ENCODE data around the gene PTCSC3.

DNA sequence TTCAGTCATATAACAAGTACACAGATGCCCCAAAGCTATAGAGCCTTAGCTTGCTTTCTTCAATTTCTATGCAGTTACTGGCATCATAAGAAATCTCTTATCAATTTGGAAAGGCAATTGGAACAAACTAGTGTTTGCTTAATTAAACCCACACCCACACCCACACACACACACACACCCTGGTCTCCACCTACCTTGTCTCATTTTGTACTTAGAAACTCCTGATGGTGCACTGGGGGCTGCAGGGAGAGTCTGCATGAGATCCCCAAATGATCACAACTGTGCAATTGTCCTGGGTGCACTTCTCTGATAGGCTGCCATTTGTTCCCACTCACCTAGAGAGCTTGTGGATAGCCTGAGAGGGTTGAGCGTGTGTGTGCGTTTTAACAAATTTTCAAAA is 40.5 kb upstream of the PTCSC3 start:
- TF ChIP-seq, protein P1, sequence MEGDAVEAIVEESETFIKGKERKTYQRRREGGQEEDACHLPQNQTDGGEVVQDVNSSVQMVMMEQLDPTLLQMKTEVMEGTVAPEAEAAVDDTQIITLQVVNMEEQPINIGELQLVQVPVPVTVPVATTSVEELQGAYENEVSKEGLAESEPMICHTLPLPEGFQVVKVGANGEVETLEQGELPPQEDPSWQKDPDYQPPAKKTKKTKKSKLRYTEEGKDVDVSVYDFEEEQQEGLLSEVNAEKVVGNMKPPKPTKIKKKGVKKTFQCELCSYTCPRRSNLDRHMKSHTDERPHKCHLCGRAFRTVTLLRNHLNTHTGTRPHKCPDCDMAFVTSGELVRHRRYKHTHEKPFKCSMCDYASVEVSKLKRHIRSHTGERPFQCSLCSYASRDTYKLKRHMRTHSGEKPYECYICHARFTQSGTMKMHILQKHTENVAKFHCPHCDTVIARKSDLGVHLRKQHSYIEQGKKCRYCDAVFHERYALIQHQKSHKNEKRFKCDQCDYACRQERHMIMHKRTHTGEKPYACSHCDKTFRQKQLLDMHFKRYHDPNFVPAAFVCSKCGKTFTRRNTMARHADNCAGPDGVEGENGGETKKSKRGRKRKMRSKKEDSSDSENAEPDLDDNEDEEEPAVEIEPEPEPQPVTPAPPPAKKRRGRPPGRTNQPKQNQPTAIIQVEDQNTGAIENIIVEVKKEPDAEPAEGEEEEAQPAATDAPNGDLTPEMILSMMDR (IDR thresholded peaks at IDR 0.05) = no peak
- no peak for TF ChIP-seq POLR2A (IDR thresholded peaks at IDR 0.05)

Data from Peyer's patch (tissue), 4 donors.